ENCODE data around the gene EML3.

EML3 gene

GRCh38 chr11:62610814-62611704 lies 1.5 kb downstream of the EML3 start:
- Histone ChIP-seq H3K36me3 (ENCODE audit: control insufficient read depth in 1 of 2, insufficient read depth in 2 of 2, low read length in 2 of 2) (peaks cover 31 to 33% of the 10 kb centered on the region in 2 experiments), H2AFZ (ENCODE audit: insufficient read depth, low read length, poor library complexity) (no peak overlapping the region), H3K79me2 (ENCODE audit: control insufficient read depth, insufficient read depth, low read length, poor library complexity) (peaks cover 9% of the 10 kb centered on the region), H4K12ac (ENCODE audit: low read depth, low read length) (peak overlapping the region; percentile 1), H4K91ac (ENCODE audit: low read depth, low read length) (no peak overlapping the region), H2BK120ac (ENCODE audit: insufficient read depth, low read length, poor library complexity) (no peak overlapping the region), H3K23ac (ENCODE audit: low read length) (no peak overlapping the region), H2BK12ac (ENCODE audit: low read length) (no peak overlapping the region), H3K27ac (ENCODE audit: low read depth, low read length) (no peak overlapping the region), H3K4ac (ENCODE audit: low read depth, low read length) (peak overlapping the region; percentile 65), H3K79me1 (ENCODE audit: low read length) (peaks cover 14% of the 10 kb centered on the region), H3K18ac (ENCODE audit: low read length) (peak overlapping the region; percentile 58), H2AK5ac (ENCODE audit: low read length) (peak overlapping the region; percentile 78), H2BK5ac (ENCODE audit: low read depth, low read length, poor library complexity) (no peak overlapping the region), H3K27me3 (ENCODE audit: insufficient read depth, low read length) (no peaks in the 10 kb centered on the region), H3K4me2 (ENCODE audit: low read length) (peak overlapping the region; percentile 93), H3K9me3 (ENCODE audit: insufficient read depth, low read depth, low read length) (peaks cover 2% of the 10 kb centered on the region), H3K4me1 (ENCODE audit: control insufficient read depth in 1 of 2, insufficient read depth in 2 of 2, low read length in 2 of 2) (peaks cover 14 to 15% of the 10 kb centered on the region in 2 experiments), H3K4me3 (ENCODE audit: low read depth, low read length) (peak overlapping the region; percentile 80), H3K14ac (ENCODE audit: low read length) (peak overlapping the region; percentile 68), H3K9ac (ENCODE audit: low read length) (no peak overlapping the region), H4K8ac (ENCODE audit: low read depth, low read length) (peak overlapping the region; percentile 2)
- no peak for DNase-seq
- no CpG with 5 or more reads among the region's 28 CpGs for WGBS (ENCODE audit: extremely low coverage, insufficient coverage, insufficient read length)

GRCh38 chr11:62610403-62610802 lies 2.2 kb downstream of the EML3 start:
- Histone ChIP-seq H3K4me2 (ENCODE audit: low read length) (no peak overlapping the region), H3K9ac (ENCODE audit: low read length) (no peak overlapping the region), H4K91ac (ENCODE audit: low read depth, low read length) (no peak overlapping the region), H3K18ac (ENCODE audit: low read length) (no peak overlapping the region), H3K14ac (ENCODE audit: low read length) (no peak overlapping the region), H3K4me3 (ENCODE audit: low read depth, low read length) (no peak overlapping the region), H2BK5ac (ENCODE audit: low read depth, low read length, poor library complexity) (no peak overlapping the region), H3K23ac (ENCODE audit: low read length) (no peak overlapping the region), H3K27me3 (ENCODE audit: insufficient read depth, low read length) (no peaks in the 10 kb centered on the region), H2BK12ac (ENCODE audit: low read length) (no peak overlapping the region), H3K36me3 (ENCODE audit: control insufficient read depth in 1 of 2, insufficient read depth in 2 of 2, low read length in 2 of 2) (peaks cover 33 to 36% of the 10 kb centered on the region in 2 experiments), H3K9me3 (ENCODE audit: insufficient read depth, low read depth, low read length) (peaks cover 2% of the 10 kb centered on the region), H4K8ac (ENCODE audit: low read depth, low read length) (no peak overlapping the region), H2AFZ (ENCODE audit: insufficient read depth, low read length, poor library complexity) (no peak overlapping the region), H2AK5ac (ENCODE audit: low read length) (no peak overlapping the region), H2BK120ac (ENCODE audit: insufficient read depth, low read length, poor library complexity) (no peak overlapping the region), H3K4me1 (ENCODE audit: control insufficient read depth in 1 of 2, insufficient read depth in 2 of 2, low read length in 2 of 2) (peaks cover 14 to 15% of the 10 kb centered on the region in 2 experiments), H3K79me2 (ENCODE audit: control insufficient read depth, insufficient read depth, low read length, poor library complexity) (peaks cover 9% of the 10 kb centered on the region), H3K27ac (ENCODE audit: low read depth, low read length) (no peak overlapping the region), H3K79me1 (ENCODE audit: low read length) (peaks cover 14% of the 10 kb centered on the region), H4K12ac (ENCODE audit: low read depth, low read length) (no peak overlapping the region), H3K4ac (ENCODE audit: low read depth, low read length) (no peak overlapping the region)
- no CpG with 5 or more reads among the region's 6 CpGs for WGBS (ENCODE audit: extremely low coverage, insufficient coverage, insufficient read length)
- no peak for DNase-seq

- Histone ChIP-seq H4K8ac (ENCODE audit: low read depth, low read length) (no peak overlapping the region), H3K36me3 (ENCODE audit: control insufficient read depth in 1 of 2, insufficient read depth in 2 of 2, low read length in 2 of 2) (peaks cover 35 to 37% of the 10 kb centered on the region in 2 experiments), H3K9me3 (ENCODE audit: insufficient read depth, low read depth, low read length) (no peaks in the 10 kb centered on the region), H2AFZ (ENCODE audit: insufficient read depth, low read length, poor library complexity) (no peak overlapping the region), H3K18ac (ENCODE audit: low read length) (no peak overlapping the region), H3K4ac (ENCODE audit: low read depth, low read length) (no peak overlapping the region), H3K79me2 (ENCODE audit: control insufficient read depth, insufficient read depth, low read length, poor library complexity) (peaks cover 9% of the 10 kb centered on the region), H4K91ac (ENCODE audit: low read depth, low read length) (no peak overlapping the region), H3K14ac (ENCODE audit: low read length) (no peak overlapping the region), H3K27ac (ENCODE audit: low read depth, low read length) (no peak overlapping the region), H3K79me1 (ENCODE audit: low read length) (peaks cover 14% of the 10 kb centered on the region), H3K4me3 (ENCODE audit: low read depth, low read length) (no peak overlapping the region), H2AK5ac (ENCODE audit: low read length) (no peak overlapping the region), H4K12ac (ENCODE audit: low read depth, low read length) (no peak overlapping the region), H3K27me3 (ENCODE audit: insufficient read depth, low read length) (no peaks in the 10 kb centered on the region), H2BK12ac (ENCODE audit: low read length) (no peak overlapping the region), H2BK5ac (ENCODE audit: low read depth, low read length, poor library complexity) (no peak overlapping the region), H3K23ac (ENCODE audit: low read length) (no peak overlapping the region), H3K4me2 (ENCODE audit: low read length) (no peak overlapping the region), H2BK120ac (ENCODE audit: insufficient read depth, low read length, poor library complexity) (no peak overlapping the region), H3K4me1 (ENCODE audit: control insufficient read depth in 1 of 2, insufficient read depth in 2 of 2, low read length in 2 of 2) (peaks cover 14 to 15% of the 10 kb centered on the region in 2 experiments), H3K9ac (ENCODE audit: low read length) (no peak overlapping the region)
- no peak for DNase-seq
- no CpG with 5 or more reads among the region's 12 CpGs for WGBS (ENCODE audit: extremely low coverage, insufficient coverage, insufficient read length)
Observed at GRCh38 chr11:62608776-62609175, 3.8 kb downstream of the EML3 start.

GRCh38 chr11:62607714-62608113 lies 4.9 kb downstream of the EML3 start:
- H2AFZ ChIP-seq (ENCODE audit: insufficient read depth, low read length, poor library complexity): no peak overlapping the region
- H3K27ac ChIP-seq (ENCODE audit: low read depth, low read length): no peak overlapping the region
- WGBS (ENCODE audit: extremely low coverage, insufficient coverage, insufficient read length): no CpG with 5 or more reads among the region's 4 CpGs
- no peak overlapping the region for H3K14ac ChIP-seq (ENCODE audit: low read length)
- H3K79me1 ChIP-seq (ENCODE audit: low read length): peaks cover 12% of the 10 kb centered on the region
- H4K12ac ChIP-seq (ENCODE audit: low read depth, low read length): no peak overlapping the region
- no peak overlapping the region for H2AK5ac ChIP-seq (ENCODE audit: low read length)
- no peak overlapping the region for H4K91ac ChIP-seq (ENCODE audit: low read depth, low read length)
- peak in 1 of 2 donors; percentile 10 for DNase-seq
- H2BK5ac ChIP-seq (ENCODE audit: low read depth, low read length, poor library complexity): no peak overlapping the region
- no peak overlapping the region for H3K4me2 ChIP-seq (ENCODE audit: low read length)
- H3K9ac ChIP-seq (ENCODE audit: low read length): no peak overlapping the region
- H3K27me3 ChIP-seq (ENCODE audit: insufficient read depth, low read length): no peaks in the 10 kb centered on the region
- H3K9me3 ChIP-seq (ENCODE audit: insufficient read depth, low read depth, low read length): no peaks in the 10 kb centered on the region
- no peak overlapping the region for H3K23ac ChIP-seq (ENCODE audit: low read length)
- no peak overlapping the region for H2BK12ac ChIP-seq (ENCODE audit: low read length)
- peaks cover 13 to 15% of the 10 kb centered on the region in 2 experiments for H3K4me1 ChIP-seq (ENCODE audit: control insufficient read depth in 1 of 2, insufficient read depth in 2 of 2, low read length in 2 of 2)
- H3K18ac ChIP-seq (ENCODE audit: low read length): no peak overlapping the region
- H3K4me3 ChIP-seq (ENCODE audit: low read depth, low read length): no peak overlapping the region
- H3K36me3 ChIP-seq (ENCODE audit: control insufficient read depth in 1 of 2, insufficient read depth in 2 of 2, low read length in 2 of 2): peaks cover 35 to 39% of the 10 kb centered on the region in 2 experiments
- no peak overlapping the region for H4K8ac ChIP-seq (ENCODE audit: low read depth, low read length)
- H3K79me2 ChIP-seq (ENCODE audit: control insufficient read depth, insufficient read depth, low read length, poor library complexity): peaks cover 9% of the 10 kb centered on the region
- no peak overlapping the region for H2BK120ac ChIP-seq (ENCODE audit: insufficient read depth, low read length, poor library complexity)
- no peak overlapping the region for H3K4ac ChIP-seq (ENCODE audit: low read depth, low read length)

Measured in trophoblast cell (in vitro differentiated cells and primary cell).